Measurements from ENCODE around the gene USP54. TPM values are rescaled to one million over a fixed set of nuclear protein-coding genes. Genes with fewer than 3 reads are reported as not detected.

The USP54 gene
- total RNA-seq, 4 donors from 2014 or later = 159 to 315 (median 201) TPM

GRCh38 chr10:73478636-73479035 lies 112.5 kb downstream of the USP54 start:
- Histone ChIP-seq H3K27me3 (no peaks in the 10 kb centered on the region), H3K4me1 (no peaks in the 10 kb centered on the region), H3K27ac (no peak overlapping the region), H3K4me3 (replicated peaks in 1 of 3) (no peak overlapping the region), H3K9me3 (no peaks in the 10 kb centered on the region), H3K36me3 (peaks cover 8 to 27% of the 10 kb centered on the region in 2 donors)
- no peak for DNase-seq
- 85 to 88% methylated on average over 3 of the region's 3 CpGs for WGBS, 2 donors
- TF ChIP-seq, protein P1, sequence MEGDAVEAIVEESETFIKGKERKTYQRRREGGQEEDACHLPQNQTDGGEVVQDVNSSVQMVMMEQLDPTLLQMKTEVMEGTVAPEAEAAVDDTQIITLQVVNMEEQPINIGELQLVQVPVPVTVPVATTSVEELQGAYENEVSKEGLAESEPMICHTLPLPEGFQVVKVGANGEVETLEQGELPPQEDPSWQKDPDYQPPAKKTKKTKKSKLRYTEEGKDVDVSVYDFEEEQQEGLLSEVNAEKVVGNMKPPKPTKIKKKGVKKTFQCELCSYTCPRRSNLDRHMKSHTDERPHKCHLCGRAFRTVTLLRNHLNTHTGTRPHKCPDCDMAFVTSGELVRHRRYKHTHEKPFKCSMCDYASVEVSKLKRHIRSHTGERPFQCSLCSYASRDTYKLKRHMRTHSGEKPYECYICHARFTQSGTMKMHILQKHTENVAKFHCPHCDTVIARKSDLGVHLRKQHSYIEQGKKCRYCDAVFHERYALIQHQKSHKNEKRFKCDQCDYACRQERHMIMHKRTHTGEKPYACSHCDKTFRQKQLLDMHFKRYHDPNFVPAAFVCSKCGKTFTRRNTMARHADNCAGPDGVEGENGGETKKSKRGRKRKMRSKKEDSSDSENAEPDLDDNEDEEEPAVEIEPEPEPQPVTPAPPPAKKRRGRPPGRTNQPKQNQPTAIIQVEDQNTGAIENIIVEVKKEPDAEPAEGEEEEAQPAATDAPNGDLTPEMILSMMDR (IDR thresholded peaks at IDR 0.05) = no peak
- no peak for TF ChIP-seq POLR2A (IDR thresholded peaks at IDR 0.05)
- intact Hi-C loops (cut with DNase I) = no loop called here

DNA sequence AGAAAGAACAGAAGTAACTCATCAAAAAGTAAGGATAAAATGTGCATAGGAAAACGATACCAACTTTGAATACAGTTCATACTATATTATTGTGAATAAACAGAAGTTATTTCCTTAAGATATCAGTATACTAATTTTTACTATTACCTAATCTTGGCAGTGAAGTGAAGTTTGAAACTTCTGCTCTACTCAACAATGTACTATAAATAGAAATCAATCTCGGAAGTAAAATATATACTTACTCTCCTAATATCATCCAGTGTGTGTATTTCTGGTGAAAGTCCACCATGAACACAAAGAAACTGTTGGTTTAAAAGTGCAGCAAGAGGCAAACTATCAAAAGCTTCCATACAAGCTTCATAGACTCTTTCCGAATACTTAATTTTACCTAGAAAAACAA lies 119.9 kb downstream of the USP54 start:
- intact Hi-C loops (cut with DNase I) = no loop called here
- Histone ChIP-seq H3K9me3 (no peaks in the 10 kb centered on the region), H3K4me3 (replicated peaks in 1 of 3) (no peak overlapping the region), H3K27me3 (no peaks in the 10 kb centered on the region), H3K27ac (no peak overlapping the region), H3K36me3 (peaks cover 0 to 48% of the 10 kb centered on the region in 2 donors), H3K4me1 (no peaks in the 10 kb centered on the region)
- 87 to 89% methylated on average over 3 of the region's 3 CpGs for WGBS, 2 donors
- TF ChIP-seq POLR2A (IDR thresholded peaks at IDR 0.05) = no peak
- TF ChIP-seq, protein P1 (IDR thresholded peaks at IDR 0.05) = no peak
- DNase-seq = no peak

GRCh38 chr10:73469579-73469978 lies 121.6 kb downstream of the USP54 start:
- intact Hi-C loops (cut with DNase I) = no loop called here
- no peak for DNase-seq
- TF ChIP-seq POLR2A (IDR thresholded peaks at IDR 0.05) = no peak
- Histone ChIP-seq H3K27ac (no peak overlapping the region), H3K4me3 (replicated peaks in 1 of 3) (no peak overlapping the region), H3K36me3 (peaks cover 9 to 43% of the 10 kb centered on the region in 2 donors), H3K9me3 (no peaks in the 10 kb centered on the region), H3K27me3 (no peaks in the 10 kb centered on the region), H3K4me1 (no peaks in the 10 kb centered on the region)

- TF ChIP-seq POLR2A (IDR thresholded peaks at IDR 0.05) = no peak
- TF ChIP-seq, protein P1 (IDR thresholded peaks at IDR 0.05) = no peak
- H3K9me3 ChIP-seq = no peaks in the 10 kb centered on the region
- H3K27me3 ChIP-seq = no peaks in the 10 kb centered on the region
- no peak overlapping the region for H3K4me3 ChIP-seq (replicated peaks in 1 of 3)
- intact Hi-C loops (cut with DNase I) = no loop called here
- H3K27ac ChIP-seq = no peak overlapping the region
- WGBS, 2 donors = 87 to 93% methylated on average over 2 of the region's 2 CpGs
- no peak for DNase-seq
- peaks cover 9 to 32% of the 10 kb centered on the region in 2 donors for H3K36me3 ChIP-seq
- no peaks in the 10 kb centered on the region for H3K4me1 ChIP-seq
Measured at GRCh38 chr10:73467206-73467605, 123.9 kb downstream of the USP54 start.

DNA sequence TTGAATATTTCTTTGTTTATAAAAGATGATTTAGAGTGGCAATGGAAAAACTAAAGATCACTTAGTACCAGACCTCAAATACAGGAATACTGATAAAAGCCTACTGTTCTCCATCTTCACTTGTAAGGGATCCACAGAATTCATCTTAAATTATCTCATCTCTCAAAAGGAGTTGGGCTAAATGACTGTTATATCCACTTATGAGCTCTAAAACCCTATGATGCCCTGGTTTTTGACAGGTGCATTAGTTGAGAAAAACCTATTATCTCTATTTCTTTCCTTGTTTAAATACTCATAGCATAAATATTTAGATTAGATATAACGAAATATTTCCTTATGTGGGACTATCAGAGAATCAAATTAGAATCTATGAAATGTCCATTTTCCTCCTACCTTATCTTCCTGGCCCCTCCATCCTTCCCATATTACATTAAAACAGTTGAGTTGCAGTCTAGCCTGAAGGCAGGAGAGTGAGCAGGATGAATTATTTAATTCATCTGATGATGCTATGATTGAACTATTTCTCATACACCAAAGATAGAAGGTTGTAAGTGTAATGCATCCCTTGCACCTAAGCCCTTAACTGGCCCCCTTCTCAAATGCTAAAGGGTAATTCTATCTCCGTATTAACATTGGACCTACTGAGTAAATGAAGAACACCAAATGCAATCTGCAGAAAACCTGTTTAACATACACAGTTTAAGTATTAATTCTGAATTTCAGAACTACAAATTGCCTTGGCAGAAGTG lies 125.0 kb downstream of the USP54 start:
- Histone ChIP-seq H3K27me3 (no peaks in the 10 kb centered on the region), H3K9me3 (no peaks in the 10 kb centered on the region), H3K27ac (no peak overlapping the region), H3K4me3 (replicated peaks in 1 of 3) (no peak overlapping the region), H3K36me3 (peaks cover 9 to 32% of the 10 kb centered on the region in 2 donors), H3K4me1 (no peaks in the 10 kb centered on the region)
- no peak for DNase-seq
- intact Hi-C loops (cut with DNase I) = no loop called here
- WGBS, 2 donors = 93 to 97% methylated on average over 2 of the region's 2 CpGs
- TF ChIP-seq, protein P1 (IDR thresholded peaks at IDR 0.05) = no peak

Data from thyroid gland (tissue), 4 donors.